HCT116 (cell line): Measurements from ENCODE around the gene ODAPH.

Source experiments
- CEBPB ChIP-seq: IDR thresholded peaks from 2 replicates; pipeline ENCODE4 v1.6.1; 2012; ENCODE audit warnings: low read depth
- POLR2A ChIP-seq: IDR thresholded peaks from 2 replicates; pipeline ENCODE4 v1.7.0; 2011; ENCODE audit warnings: borderline replicate concordance; ENCODE audit not compliant: insufficient read depth, insufficient read length; ENCODE audit errors: extremely low read depth
- POLR2AphosphoS5 ChIP-seq: IDR thresholded peaks from 2 replicates; pipeline ENCODE4 v1.6.1; 2011; ENCODE audit warnings: mild to moderate bottlenecking, low read depth, low read length, moderate library complexity
- TF ChIP-seq, protein P1 (sequence below), 3 experiments: fragments of 200-600 bp in 1 of 3; sonication (generic) in 1 of 3; IDR thresholded peaks in 2 of 3; conservative IDR thresholded peaks in 1 of 3; 2 replicates each; pipeline ENCODE4 v1.5.1; 2012 to 2017; ENCODE audit warnings: low read depth in 2 of 3, low read length in 2 of 3, antibody characterized with exemption in 1 of 3, borderline replicate concordance in 1 of 3, control low read depth in 1 of 3, mild to moderate bottlenecking in 1 of 3, mixed read lengths in 1 of 3, mixed run types in 1 of 3, moderate library complexity in 1 of 3; ENCODE audit not compliant: insufficient read depth in 1 of 3

DNA sequence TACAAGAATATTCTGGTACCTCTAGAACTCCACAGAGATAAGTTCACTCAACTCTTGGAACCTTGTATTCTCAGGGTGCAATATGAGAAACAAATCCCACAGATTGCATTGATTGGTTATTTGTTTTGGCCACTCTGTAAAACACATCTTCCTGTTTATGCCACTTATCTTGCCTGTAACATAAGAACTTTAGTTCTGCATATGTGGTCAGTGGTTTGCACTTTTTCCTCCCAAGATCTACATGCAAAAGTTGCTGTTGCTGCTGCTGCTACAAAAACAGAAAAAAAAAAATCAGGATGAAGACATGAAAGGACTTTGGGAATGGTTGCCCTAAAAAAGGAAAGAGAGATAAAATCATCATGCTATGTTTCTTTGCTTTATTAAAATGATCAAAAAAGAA is 9.6 kb downstream of the ODAPH start:
- TF ChIP-seq, protein P1, sequence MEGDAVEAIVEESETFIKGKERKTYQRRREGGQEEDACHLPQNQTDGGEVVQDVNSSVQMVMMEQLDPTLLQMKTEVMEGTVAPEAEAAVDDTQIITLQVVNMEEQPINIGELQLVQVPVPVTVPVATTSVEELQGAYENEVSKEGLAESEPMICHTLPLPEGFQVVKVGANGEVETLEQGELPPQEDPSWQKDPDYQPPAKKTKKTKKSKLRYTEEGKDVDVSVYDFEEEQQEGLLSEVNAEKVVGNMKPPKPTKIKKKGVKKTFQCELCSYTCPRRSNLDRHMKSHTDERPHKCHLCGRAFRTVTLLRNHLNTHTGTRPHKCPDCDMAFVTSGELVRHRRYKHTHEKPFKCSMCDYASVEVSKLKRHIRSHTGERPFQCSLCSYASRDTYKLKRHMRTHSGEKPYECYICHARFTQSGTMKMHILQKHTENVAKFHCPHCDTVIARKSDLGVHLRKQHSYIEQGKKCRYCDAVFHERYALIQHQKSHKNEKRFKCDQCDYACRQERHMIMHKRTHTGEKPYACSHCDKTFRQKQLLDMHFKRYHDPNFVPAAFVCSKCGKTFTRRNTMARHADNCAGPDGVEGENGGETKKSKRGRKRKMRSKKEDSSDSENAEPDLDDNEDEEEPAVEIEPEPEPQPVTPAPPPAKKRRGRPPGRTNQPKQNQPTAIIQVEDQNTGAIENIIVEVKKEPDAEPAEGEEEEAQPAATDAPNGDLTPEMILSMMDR (IDR thresholded peaks at IDR 0.05 in 2 of 3, conservative IDR thresholded peaks at IDR 0.05 in 1 of 3; ENCODE audit: borderline replicate concordance in 1 of 3, insufficient read depth in 1 of 3, low read depth in 2 of 3, low read length in 2 of 3): no peak
- no peak for TF ChIP-seq CEBPB
- TF ChIP-seq POLR2A: no peak
- TF ChIP-seq POLR2AphosphoS5: no peak
